Upper lobe of right lung (tissue), 1 donor: Measurements from ENCODE around the gene TBX4. TPM values are rescaled to one million over a fixed set of nuclear protein-coding genes. Genes with fewer than 3 reads are reported as not detected.

Experiments
- ATAC-seq: fragments of 200-7000 bp; cut with Tn5 transposase; one replicate; pipeline ENCODE4 v1.9.1; 2020; ENCODE audit warnings: mild to moderate bottlenecking, moderate library complexity
- DNase-seq: peaks from one replicate; pipeline ENCODE4 v3.0.0-alpha.2; 2020
- H3K27ac ChIP-seq: fragments of 200-600 bp; one replicate; pipeline ENCODE4 v1.8.0; 2022
- H3K27me3 ChIP-seq: fragments of 200-600 bp; one replicate; pipeline ENCODE4 v1.8.0; 2022; ENCODE audit warnings: mild to moderate bottlenecking
- H3K36me3 ChIP-seq: fragments of 200-600 bp; one replicate; pipeline ENCODE4 v1.8.0; 2022
- H3K4me1 ChIP-seq: fragments of 200-600 bp; one replicate; pipeline ENCODE4 v1.8.0; 2022
- H3K4me3 ChIP-seq: fragments of 200-600 bp; one replicate; pipeline ENCODE4 v1.8.0; 2022; ENCODE audit warnings: mild to moderate bottlenecking
- H3K9me3 ChIP-seq: fragments of 200-600 bp; one replicate; pipeline ENCODE4 v1.8.0; 2022
- intact Hi-C: fragments of 100-400 bp; cut with DNase I; formaldehyde crosslinking; loops from one replicate; pipeline ENCODE4 v1.11.0; 2022
- total RNA-seq: library from RNA; stranded (reverse); fragmentation: NEBNext Ultra II Directional; extraction: Animal tissue kit (Norgen Biotek cat#: 25700); gene quantifications from one replicate; pipeline ENCODE4 v1.2.1, GENCODE V29; 2021
- TF ChIP-seq, protein P1 (sequence below): fragments of 200-600 bp; IDR thresholded peaks from one replicate; pipeline ENCODE4 v1.8.0; 2022; ENCODE audit warnings: antibody characterized with exemption
- donor health status: DM: no; HTN: yes; CAD: no; lungs with severe emphysema.

The TBX4 gene
- total RNA-seq, 1 donor from 2014 or later: 28.6 TPM

GRCh38 chr17:61510991-61511390 is 58.8 kb downstream of the TBX4 start:
- no peak overlapping the region for H3K4me3 ChIP-seq
- intact Hi-C loops: no loop called here
- no peaks in the 10 kb centered on the region for H3K27me3 ChIP-seq
- no peak for ATAC-seq
- H3K9me3 ChIP-seq: no peaks in the 10 kb centered on the region
- TF ChIP-seq, protein P1, sequence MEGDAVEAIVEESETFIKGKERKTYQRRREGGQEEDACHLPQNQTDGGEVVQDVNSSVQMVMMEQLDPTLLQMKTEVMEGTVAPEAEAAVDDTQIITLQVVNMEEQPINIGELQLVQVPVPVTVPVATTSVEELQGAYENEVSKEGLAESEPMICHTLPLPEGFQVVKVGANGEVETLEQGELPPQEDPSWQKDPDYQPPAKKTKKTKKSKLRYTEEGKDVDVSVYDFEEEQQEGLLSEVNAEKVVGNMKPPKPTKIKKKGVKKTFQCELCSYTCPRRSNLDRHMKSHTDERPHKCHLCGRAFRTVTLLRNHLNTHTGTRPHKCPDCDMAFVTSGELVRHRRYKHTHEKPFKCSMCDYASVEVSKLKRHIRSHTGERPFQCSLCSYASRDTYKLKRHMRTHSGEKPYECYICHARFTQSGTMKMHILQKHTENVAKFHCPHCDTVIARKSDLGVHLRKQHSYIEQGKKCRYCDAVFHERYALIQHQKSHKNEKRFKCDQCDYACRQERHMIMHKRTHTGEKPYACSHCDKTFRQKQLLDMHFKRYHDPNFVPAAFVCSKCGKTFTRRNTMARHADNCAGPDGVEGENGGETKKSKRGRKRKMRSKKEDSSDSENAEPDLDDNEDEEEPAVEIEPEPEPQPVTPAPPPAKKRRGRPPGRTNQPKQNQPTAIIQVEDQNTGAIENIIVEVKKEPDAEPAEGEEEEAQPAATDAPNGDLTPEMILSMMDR: no peak
- no peak for DNase-seq
- H3K4me1 ChIP-seq: no peaks in the 10 kb centered on the region
- no peak overlapping the region for H3K27ac ChIP-seq
- no peaks in the 10 kb centered on the region for H3K36me3 ChIP-seq

DNA sequence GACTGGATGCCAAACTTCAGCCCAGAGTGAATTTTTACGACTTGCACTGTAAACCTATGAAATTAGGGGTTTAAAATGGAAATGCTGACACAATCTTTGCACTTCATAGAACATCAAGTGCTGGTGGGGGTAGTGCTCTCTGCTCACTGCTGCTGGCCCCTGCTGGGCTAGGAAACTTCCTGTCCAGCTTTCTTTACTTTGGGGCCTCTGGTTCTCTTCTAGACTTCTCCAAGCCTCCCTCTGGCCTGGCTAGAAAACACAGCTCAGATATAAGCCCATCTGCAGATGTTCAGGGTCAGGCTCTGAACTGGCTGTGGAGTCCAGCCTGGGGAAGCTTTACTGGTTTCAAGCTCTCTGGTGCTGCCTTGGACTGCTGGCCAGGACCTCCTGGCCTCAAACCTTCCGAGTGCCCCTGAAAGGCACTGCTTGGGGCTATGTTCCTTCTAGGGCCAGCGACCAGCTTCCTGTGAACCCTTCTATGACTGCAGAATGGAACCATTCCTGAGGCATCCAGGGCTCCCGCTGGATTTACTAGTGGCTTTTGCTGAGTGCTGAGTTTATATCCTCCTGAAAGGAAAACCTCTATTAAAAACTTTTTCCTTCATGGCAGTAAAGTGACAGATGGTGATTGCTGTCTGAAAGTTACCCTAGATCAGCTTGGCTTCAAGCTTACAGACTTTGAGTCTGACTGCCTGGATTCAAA is 59.4 kb downstream of the TBX4 start:
- intact Hi-C loops: no loop called here
- H3K4me3 ChIP-seq: no peak overlapping the region
- ATAC-seq (no peak), DNase-seq (no peak)
- no peaks in the 10 kb centered on the region for H3K9me3 ChIP-seq
- H3K4me1 ChIP-seq: no peaks in the 10 kb centered on the region
- no peaks in the 10 kb centered on the region for H3K27me3 ChIP-seq
- no peaks in the 10 kb centered on the region for H3K36me3 ChIP-seq
- TF ChIP-seq, protein P1: no peak
- no peak overlapping the region for H3K27ac ChIP-seq

- H3K4me3 ChIP-seq: no peak overlapping the region
- no peaks in the 10 kb centered on the region for H3K27me3 ChIP-seq
- intact Hi-C loops: no loop called here
- H3K36me3 ChIP-seq: no peaks in the 10 kb centered on the region
- no peaks in the 10 kb centered on the region for H3K9me3 ChIP-seq
- DNase-seq: no peak
- no peak for ATAC-seq
- no peaks in the 10 kb centered on the region for H3K4me1 ChIP-seq
- no peak overlapping the region for H3K27ac ChIP-seq
- TF ChIP-seq, protein P1: no peak
Measured at GRCh38 chr17:61514491-61514890, 62.3 kb downstream of the TBX4 start.

DNA sequence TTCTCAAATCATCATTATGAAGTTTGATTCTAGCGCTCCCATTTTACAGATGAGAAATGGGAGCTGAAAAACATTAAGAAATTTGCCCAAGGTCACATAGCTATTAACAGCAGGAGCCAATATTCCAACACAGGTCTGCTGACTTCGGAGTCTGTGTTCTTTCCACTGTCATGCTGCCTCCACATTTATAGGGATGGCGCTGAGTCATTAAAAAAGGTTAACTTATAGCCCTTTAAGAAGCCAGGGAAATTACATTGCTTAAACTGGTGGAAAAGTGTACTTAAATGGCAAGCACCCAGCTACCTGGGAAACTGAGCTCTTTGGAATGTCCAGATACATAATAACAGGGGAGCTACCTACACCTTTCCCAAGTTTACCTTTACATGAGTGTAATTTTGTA is 65.0 kb downstream of the TBX4 start:
- no peak overlapping the region for H3K4me3 ChIP-seq
- H3K36me3 ChIP-seq: no peaks in the 10 kb centered on the region
- no peak for DNase-seq
- H3K4me1 ChIP-seq: no peaks in the 10 kb centered on the region
- H3K27ac ChIP-seq: no peak overlapping the region
- no peak for ATAC-seq
- TF ChIP-seq, protein P1: no peak
- H3K9me3 ChIP-seq: no peaks in the 10 kb centered on the region
- no peaks in the 10 kb centered on the region for H3K27me3 ChIP-seq
- intact Hi-C loops: no loop called here

DNA sequence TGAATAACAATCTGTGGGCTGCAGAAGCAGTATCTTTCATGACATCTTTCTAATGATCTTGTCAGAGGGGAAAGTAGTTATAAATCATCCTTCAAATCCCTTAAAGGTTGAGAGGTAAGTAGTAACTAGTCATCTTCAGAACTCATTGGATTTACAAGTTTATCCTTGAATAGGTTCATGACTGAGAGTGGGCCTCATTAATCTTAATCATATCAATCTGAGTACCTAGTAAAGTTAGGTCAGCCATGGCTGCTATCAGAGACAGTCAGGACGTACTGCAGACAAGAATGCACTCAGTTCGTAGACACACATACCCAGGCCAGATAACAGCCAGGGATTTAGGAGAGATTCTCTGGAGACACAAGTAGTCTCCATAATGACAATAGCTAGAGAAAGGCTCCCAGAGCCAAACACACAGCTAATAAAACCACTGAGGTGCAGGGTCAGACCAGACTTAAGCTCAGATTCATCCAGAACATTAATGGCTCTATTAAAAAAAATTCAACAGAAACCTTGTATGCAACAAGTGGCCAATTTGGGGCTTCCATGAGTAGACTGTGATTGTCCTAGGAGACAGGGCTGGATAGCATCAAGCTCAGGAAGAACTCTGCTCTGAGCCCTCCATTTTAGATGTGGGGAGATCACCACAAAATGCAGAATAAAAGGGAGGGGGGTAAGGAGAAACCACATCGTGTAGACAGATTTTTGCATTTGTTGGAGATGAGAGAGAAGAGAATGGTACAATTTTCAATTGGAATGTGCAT is 65.8 kb downstream of the TBX4 start:
- H3K4me3 ChIP-seq: no peak overlapping the region
- DNase-seq: no peak
- H3K27me3 ChIP-seq: no peaks in the 10 kb centered on the region
- H3K36me3 ChIP-seq: no peaks in the 10 kb centered on the region
- TF ChIP-seq, protein P1: no peak
- H3K4me1 ChIP-seq: no peaks in the 10 kb centered on the region
- intact Hi-C loops: no loop called here
- no peaks in the 10 kb centered on the region for H3K9me3 ChIP-seq
- H3K27ac ChIP-seq: no peak overlapping the region
- ATAC-seq: no peak
